Lung microvascular endothelial cell (primary cell): ENCODE data around the gene AGAP9. TPM values are rescaled to one million over a fixed set of nuclear protein-coding genes. Genes with fewer than 3 reads are reported as not detected.
A peak's percentile ranks its signal among the peaks of the same experiment; 100 is the strongest.
"Not testable (repeated sequence)": the region's sequence is repeated elsewhere in the genome, so short reads cannot be mapped to it uniquely, and the experiment has no call there.

Experiments
- DNase-seq, 2 donors: peaks; one replicate each; pipeline versions ENCODE4 v3.0.0 to v3.0.0-alpha.2; 2010; ENCODE audit warnings: low read depth in 2 of 2
- total RNA-seq: library from RNA; depleted of rRNA; stranded (reverse); fragments of >200 nt; gene quantifications from 2 replicates; pipeline ENCODE4 v1.2.1, GENCODE V29; 2014

The AGAP9 gene
- total RNA-seq, 1 donor from 2014 or later, result 0.79 TPM

- DNase-seq, result no peak
Measured at GRCh38 chr10:47457528-47457820, 66.0 kb downstream of the AGAP9 start.

- no peak for DNase-seq
Measured at GRCh38 chr10:47456794-47457527, 66.5 kb downstream of the AGAP9 start.

DNA sequence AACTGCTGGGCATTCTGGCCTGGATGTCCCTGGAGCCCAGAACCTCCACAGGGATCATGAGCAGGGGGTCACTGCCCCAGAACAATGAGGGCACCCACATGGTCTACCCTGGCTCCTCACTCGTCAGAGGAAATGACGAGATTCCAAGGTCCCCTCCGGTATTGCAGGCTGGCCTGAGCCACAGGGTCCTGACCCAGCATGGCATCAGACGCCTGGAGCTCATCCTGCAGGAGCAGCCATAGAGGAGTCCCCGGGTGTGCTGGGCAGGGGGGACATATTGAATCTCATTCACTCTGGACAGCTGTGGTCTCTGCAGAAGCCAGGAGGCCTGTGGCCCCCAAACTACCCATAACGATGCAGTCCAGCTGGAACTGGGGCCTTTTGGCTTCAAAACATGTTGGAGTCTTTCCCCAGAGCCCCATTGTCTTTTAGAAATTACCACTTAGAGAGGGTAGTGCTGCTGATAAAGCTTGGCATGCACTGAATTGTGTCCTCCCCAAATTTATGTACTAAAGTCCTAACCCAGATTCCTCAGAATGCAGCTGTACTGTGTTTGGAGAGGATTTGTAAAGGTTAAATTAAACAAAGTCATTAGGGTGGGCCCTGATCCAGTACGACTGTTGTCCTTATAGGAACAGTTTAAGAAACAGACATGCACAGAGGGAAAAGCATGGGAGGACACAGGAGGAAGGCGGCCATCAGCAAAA, 67.2 kb downstream of the AGAP9 start:
- DNase-seq, result no peak

- DNase-seq, result not testable (repeated sequence)
Measured at GRCh38 chr10:47455350-47456078, 67.9 kb downstream of the AGAP9 start.

GRCh38 chr10:47454780-47455058, 68.7 kb downstream of the AGAP9 start:
- no peak for DNase-seq

- no peak for DNase-seq
Measured at GRCh38 chr10:47454008-47454779, 69.2 kb downstream of the AGAP9 start.

GRCh38 chr10:47453141-47454007, 70.1 kb downstream of the AGAP9 start:
- DNase-seq, result no peak

DNA sequence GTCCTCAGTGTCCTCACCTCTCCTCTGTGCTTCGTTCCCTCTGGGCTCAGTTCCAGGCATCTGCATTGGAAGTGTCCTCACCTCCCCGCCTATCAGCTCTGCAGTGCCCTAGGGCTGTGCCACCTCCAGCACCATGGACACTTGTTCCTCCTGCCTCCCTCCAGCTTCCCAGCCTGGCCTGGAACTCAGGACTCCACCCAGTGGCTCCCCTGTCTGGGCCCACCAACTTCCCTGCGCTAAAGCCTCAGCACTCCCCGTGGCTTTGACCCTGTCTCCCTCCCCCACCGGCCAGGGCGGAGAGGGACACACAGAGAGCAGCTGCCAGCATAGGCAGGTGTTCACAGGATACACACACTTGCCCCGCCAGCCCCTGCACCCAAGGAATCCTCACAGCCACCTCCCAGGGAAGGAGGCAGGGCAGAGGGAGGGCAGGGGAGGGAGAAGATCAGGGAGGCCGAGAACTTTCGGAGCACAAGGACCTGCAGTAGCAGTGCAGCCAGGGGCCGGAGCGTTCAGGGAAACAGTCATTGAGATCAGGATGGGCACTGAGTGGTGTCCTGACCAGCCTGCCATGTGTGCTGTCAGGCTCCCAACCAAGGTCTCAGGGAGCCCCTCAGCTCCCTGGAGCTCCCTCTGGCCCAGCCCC, 70.8 kb downstream of the AGAP9 start:
- peak in 1 of 2 donors; percentile 0 for DNase-seq

- peak in 1 of 2 donors; percentile 0 for DNase-seq
Measured at GRCh38 chr10:47451998-47452494, 71.4 kb downstream of the AGAP9 start.

Other genes with a start within 250 kb of the AGAP9 start
- under 0.01 TPM in 1 of 2 replicates, not detected in the other for gene GDF10, start 223.4 kb downstream of the AGAP9 start, total RNA-seq
- gene GDF2, start 201.2 kb downstream of the AGAP9 start, total RNA-seq, result not detected in 2 replicates
- not detected in 2 replicates for gene RBP3, start 175.3 kb downstream of the AGAP9 start, total RNA-seq
- gene ZNF488, start 139.3 kb downstream of the AGAP9 start, total RNA-seq, result under 0.01 TPM in 2 replicates
- under 0.01 TPM in 1 of 2 replicates, not detected in the other for gene ANXA8, start 39.5 kb downstream of the AGAP9 start, total RNA-seq
- gene FAM25G, start 31.9 kb downstream of the AGAP9 start, total RNA-seq, result not detected in 2 replicates
- 0.87 and 0.99 TPM in 2 replicates for gene SYT15B, start 240.0 kb upstream of the AGAP9 start, total RNA-seq